ENCODE results near the gene POLE4. TPM values are rescaled to one million over a fixed set of nuclear protein-coding genes. Genes with fewer than 3 reads are reported as not detected.

The POLE4 gene
- total RNA-seq, 1 experiment from 2014 or later, result 25.6 TPM

DNA sequence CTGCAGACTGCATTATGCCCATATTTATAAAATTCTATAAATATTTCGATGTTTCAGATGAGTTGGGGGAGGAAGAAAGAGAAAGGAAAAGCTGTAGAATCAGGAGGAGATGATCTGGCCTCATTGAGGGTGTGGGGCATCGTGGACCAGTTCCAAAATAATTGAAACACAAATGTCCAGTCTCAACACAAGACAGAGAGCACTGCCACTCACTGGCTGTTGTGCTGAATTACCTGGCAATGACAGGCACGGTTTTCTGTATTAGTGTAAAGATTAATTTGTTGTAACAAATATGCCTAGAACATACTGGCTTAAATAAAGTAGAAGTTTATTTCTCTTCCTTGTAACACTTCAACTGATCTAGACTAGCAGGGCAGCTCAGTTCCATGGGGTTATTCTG, 24.1 kb downstream of the POLE4 start:
- TF ChIP-seq SIN3A (IDR thresholded peaks at IDR 0.05; ENCODE audit: low read depth) (no peak), RAD21 (IDR thresholded peaks at IDR 0.05; ENCODE audit: low read depth) (peak; percentile 57)
- TF ChIP-seq, protein P1, sequence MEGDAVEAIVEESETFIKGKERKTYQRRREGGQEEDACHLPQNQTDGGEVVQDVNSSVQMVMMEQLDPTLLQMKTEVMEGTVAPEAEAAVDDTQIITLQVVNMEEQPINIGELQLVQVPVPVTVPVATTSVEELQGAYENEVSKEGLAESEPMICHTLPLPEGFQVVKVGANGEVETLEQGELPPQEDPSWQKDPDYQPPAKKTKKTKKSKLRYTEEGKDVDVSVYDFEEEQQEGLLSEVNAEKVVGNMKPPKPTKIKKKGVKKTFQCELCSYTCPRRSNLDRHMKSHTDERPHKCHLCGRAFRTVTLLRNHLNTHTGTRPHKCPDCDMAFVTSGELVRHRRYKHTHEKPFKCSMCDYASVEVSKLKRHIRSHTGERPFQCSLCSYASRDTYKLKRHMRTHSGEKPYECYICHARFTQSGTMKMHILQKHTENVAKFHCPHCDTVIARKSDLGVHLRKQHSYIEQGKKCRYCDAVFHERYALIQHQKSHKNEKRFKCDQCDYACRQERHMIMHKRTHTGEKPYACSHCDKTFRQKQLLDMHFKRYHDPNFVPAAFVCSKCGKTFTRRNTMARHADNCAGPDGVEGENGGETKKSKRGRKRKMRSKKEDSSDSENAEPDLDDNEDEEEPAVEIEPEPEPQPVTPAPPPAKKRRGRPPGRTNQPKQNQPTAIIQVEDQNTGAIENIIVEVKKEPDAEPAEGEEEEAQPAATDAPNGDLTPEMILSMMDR (IDR thresholded peaks at IDR 0.05 in 2 of 3, conservative IDR thresholded peaks at IDR 0.05 in 1 of 3; ENCODE audit: borderline replicate concordance in 1 of 3, insufficient read depth in 1 of 3, low read depth in 2 of 3, low read length in 2 of 3), result peak; percentile 29 to 54 (median 34); a peak in 3 of 6 replicates
- TF ChIP-seq, protein P2, sequence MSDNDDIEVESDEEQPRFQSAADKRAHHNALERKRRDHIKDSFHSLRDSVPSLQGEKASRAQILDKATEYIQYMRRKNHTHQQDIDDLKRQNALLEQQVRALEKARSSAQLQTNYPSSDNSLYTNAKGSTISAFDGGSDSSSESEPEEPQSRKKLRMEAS (IDR thresholded peaks at IDR 0.05), result no peak
- DNase-seq (ENCODE audit: low read depth, low spot score), result no peak
- CTCF ChIA-PET, result no interaction called here

DNA sequence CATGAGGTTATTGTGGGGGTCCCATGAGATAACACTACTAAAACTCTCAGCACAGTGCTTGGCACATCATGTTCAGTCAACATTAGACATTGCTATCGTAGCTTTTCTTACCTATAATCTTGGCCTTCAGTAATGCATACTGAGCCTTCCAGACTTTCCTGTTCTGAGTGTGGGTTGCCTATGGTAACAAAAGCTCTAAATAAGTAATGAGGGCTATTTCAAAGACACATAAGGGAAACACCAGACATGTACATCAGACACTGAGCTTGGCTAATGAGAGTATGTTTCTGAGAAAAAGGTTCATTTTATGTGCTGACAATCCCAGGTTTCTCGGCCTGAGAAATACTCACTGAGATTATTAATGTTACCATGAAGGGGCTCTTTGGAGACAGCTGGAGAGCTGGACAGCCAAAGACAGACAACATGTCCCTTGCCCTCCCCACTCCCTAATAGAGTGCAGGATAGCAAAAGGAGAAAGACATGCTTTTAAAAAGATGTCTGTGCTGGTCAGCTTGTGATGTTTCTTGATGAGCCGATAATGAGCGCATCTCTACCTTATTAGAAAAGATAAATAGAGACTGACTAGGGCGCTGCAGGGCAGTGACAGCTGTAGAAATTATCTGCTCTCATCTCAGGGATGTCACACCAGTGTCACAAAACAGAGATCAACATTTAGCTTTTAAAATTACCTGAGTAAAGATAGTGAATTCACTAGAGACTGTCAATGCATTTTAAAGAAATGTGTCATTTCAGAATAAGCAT, 25.4 kb downstream of the POLE4 start:
- Histone ChIP-seq H3K4me2 (ENCODE audit: low read length) (no peak overlapping the region), H3K27me3 (ENCODE audit: insufficient read depth, low read length) (no peaks in the 10 kb centered on the region), H3K9me2 (ENCODE audit: insufficient read depth) (no peaks in the 10 kb centered on the region), H2AFZ (ENCODE audit: low read depth, low read length, poor library complexity, severe bottlenecking) (no peak overlapping the region), H3K79me2 (ENCODE audit: insufficient read depth, low read length) (no peaks in the 10 kb centered on the region), H4K20me1 (ENCODE audit: insufficient read depth) (no peaks in the 10 kb centered on the region), H3K4me3 (replicated peaks in 1 of 2; ENCODE audit: low read depth in 1 of 2, low read length in 2 of 2) (no peak overlapping the region), H3K9me3 (ENCODE audit: control insufficient read depth in 1 of 2, insufficient read depth in 1 of 2, low read depth in 1 of 2, low read length in 2 of 2) (no peaks in the 10 kb centered on the region), H3K27ac (ENCODE audit: low read depth, low read length) (no peak overlapping the region), H3K36me3 (ENCODE audit: control insufficient read depth in 1 of 2, insufficient read depth in 2 of 2, low read length in 2 of 2) (no peaks in the 10 kb centered on the region), H3K9ac (ENCODE audit: low read length) (no peak overlapping the region), H3K4me1 (ENCODE audit: control insufficient read depth in 1 of 2, insufficient read depth in 2 of 2, low read length in 2 of 2) (no peaks in the 10 kb centered on the region)
- intact Hi-C loops (cut with micrococcal nuclease), result loop anchor here (5.0 kb wide), 1 partner anchor 67 kb away; no protein-coding TSS in a partner anchor
- POLR2A ChIA-PET, result interaction anchor here (0.5 kb wide), 1 partner anchor 11 kb away, joined by 3 read pairs; no protein-coding TSS in a partner anchor
- CTCF ChIA-PET, result no interaction called here
- no peak for ATAC-seq
- no peak for DNase-seq (ENCODE audit: low read depth, low spot score)
- BruUV-seq (replicated peaks), result no TSS peak
- RAD21 ChIA-PET (ENCODE audit: low non-redundant PET in 1 of 2, low total read pairs in 2 of 2, uncharacterized antibody in 2 of 2, unreplicated experiment in 2 of 2), result no interaction called here
- no peak for TF ChIP-seq SRF (IDR thresholded peaks at IDR 0.05; ENCODE audit: low read depth)
- TF ChIP-seq EGR1 (IDR thresholded peaks at IDR 0.05; ENCODE audit: low read depth), result no peak
- TF ChIP-seq, protein P3, sequence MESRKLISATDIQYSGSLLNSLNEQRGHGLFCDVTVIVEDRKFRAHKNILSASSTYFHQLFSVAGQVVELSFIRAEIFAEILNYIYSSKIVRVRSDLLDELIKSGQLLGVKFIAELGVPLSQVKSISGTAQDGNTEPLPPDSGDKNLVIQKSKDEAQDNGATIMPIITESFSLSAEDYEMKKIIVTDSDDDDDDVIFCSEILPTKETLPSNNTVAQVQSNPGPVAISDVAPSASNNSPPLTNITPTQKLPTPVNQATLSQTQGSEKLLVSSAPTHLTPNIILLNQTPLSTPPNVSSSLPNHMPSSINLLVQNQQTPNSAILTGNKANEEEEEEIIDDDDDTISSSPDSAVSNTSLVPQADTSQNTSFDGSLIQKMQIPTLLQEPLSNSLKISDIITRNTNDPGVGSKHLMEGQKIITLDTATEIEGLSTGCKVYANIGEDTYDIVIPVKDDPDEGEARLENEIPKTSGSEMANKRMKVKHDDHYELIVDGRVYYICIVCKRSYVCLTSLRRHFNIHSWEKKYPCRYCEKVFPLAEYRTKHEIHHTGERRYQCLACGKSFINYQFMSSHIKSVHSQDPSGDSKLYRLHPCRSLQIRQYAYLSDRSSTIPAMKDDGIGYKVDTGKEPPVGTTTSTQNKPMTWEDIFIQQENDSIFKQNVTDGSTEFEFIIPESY (IDR thresholded peaks at IDR 0.05; ENCODE audit: extremely low read depth, insufficient replicate concordance, low read length), result no peak
- no peak for TF ChIP-seq ELF1 (IDR thresholded peaks at IDR 0.05; ENCODE audit: borderline replicate concordance, low read depth)
- TF ChIP-seq, protein P2 (IDR thresholded peaks at IDR 0.05), result no peak
- no peak for TF ChIP-seq CBX3 (IDR thresholded peaks at IDR 0.05; ENCODE audit: low read depth)
- TF ChIP-seq SP1 (IDR thresholded peaks at IDR 0.05; ENCODE audit: low read depth), result no peak
- no peak for TF ChIP-seq YY1 (IDR thresholded peaks at IDR 0.05; ENCODE audit: extremely low read depth, insufficient replicate concordance, low read depth, low read length)
- no peak for TF ChIP-seq EZH2phosphoT487 (IDR thresholded peaks at IDR 0.05; ENCODE audit: borderline replicate concordance)
- TF ChIP-seq ZNF274 (IDR thresholded peaks at IDR 0.05; ENCODE audit: low read depth, low read length), result no peak
- TF ChIP-seq FOSL1 (IDR thresholded peaks at IDR 0.05; ENCODE audit: low read depth), result no peak
- TF ChIP-seq CEBPB (IDR thresholded peaks at IDR 0.05; ENCODE audit: low read depth), result no peak

More for the DNA sequence above, 24.1 kb downstream of the POLE4 start:
- H3K9ac ChIP-seq (ENCODE audit: low read length), result no peak overlapping the region
- H3K4me1 ChIP-seq (ENCODE audit: control insufficient read depth in 1 of 2, insufficient read depth in 2 of 2, low read length in 2 of 2), result no peaks in the 10 kb centered on the region
- H2AFZ ChIP-seq (ENCODE audit: low read depth, low read length, poor library complexity, severe bottlenecking), result no peak overlapping the region
- no TSS peak for BruUV-seq (replicated peaks)
- no peak overlapping the region for H3K4me3 ChIP-seq (replicated peaks in 1 of 2; ENCODE audit: low read depth in 1 of 2, low read length in 2 of 2)
- intact Hi-C loops (cut with micrococcal nuclease), result loop anchor here (5.0 kb wide), 1 partner anchor 65 kb away; no protein-coding TSS in a partner anchor
- H3K27ac ChIP-seq (ENCODE audit: low read depth, low read length), result no peak overlapping the region
- no peaks in the 10 kb centered on the region for H3K9me3 ChIP-seq (ENCODE audit: control insufficient read depth in 1 of 2, insufficient read depth in 1 of 2, low read depth in 1 of 2, low read length in 2 of 2)
- H3K79me2 ChIP-seq (ENCODE audit: insufficient read depth, low read length), result no peaks in the 10 kb centered on the region
- no peak overlapping the region for H3K4me2 ChIP-seq (ENCODE audit: low read length)
- no peaks in the 10 kb centered on the region for H3K36me3 ChIP-seq (ENCODE audit: control insufficient read depth in 1 of 2, insufficient read depth in 2 of 2, low read length in 2 of 2)
- ChIA-PET RAD21 (ENCODE audit: low non-redundant PET in 1 of 2, low total read pairs in 2 of 2, uncharacterized antibody in 2 of 2, unreplicated experiment in 2 of 2) (no interaction called here), POLR2A (no interaction called here)
- peak; percentile 67 for ATAC-seq
- no peaks in the 10 kb centered on the region for H3K9me2 ChIP-seq (ENCODE audit: insufficient read depth)
- H4K20me1 ChIP-seq (ENCODE audit: insufficient read depth), result no peaks in the 10 kb centered on the region
- H3K27me3 ChIP-seq (ENCODE audit: insufficient read depth, low read length), result no peaks in the 10 kb centered on the region
